Activated CD8-positive, alpha-beta memory T cell treated with anti-CD3 and anti-CD28 coated beads for 1 hour (primary cell): ENCODE data around the gene BMERB1.
"Not testable (repeated sequence)": the region's sequence is repeated elsewhere in the genome, so short reads cannot be mapped to it uniquely, and the experiment has no call there.

ENCODE experiments used
- DNase-seq, 2 donors: peaks; one replicate each; pipeline ENCODE4 v3.0.0-alpha.2; 2020; ENCODE audit warnings: low read depth in 1 of 2; ENCODE audit errors: extremely low read depth in 1 of 2

Gene BMERB1

DNA sequence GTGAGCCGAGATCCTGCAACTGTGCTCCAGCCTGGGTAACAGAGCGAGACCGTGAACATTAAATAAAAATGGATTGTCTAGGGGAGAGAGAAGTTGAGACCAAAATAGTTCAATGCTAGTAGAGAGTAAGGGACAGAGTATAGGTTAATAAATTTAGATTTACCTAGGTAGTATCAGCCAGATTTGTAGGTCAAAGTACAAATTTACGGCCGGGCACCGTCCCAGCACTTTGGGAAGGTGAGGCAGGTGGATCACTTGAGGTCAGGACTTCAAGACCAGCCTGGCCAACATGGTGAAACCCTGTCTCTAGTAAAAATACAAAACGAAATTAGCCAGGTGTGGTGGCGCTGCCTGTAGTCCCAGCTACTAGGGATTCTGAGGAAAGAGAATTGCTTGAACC is 12.2 kb upstream of the BMERB1 start:
- DNase-seq: no peak

DNA sequence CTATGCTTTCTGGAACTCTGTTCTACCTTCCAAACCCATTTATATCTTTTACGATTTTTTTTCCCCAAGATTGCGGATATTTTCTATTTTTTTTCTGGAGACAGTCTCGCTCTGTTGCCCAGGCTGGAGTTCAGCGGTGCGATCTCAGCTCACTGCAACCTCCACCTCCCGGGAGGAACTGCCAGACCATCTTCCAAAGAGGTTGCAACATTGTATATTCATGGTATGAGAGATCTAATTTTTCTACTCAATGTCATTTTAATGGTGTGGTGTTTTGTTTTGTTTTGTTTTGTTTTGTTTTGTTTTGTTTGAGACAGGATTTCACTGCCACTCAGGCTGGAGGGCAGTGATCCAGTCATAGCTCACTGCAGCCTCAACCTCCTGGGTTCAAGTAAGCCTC is 8.5 kb upstream of the BMERB1 start:
- no peak for DNase-seq

- DNase-seq: no peak
Observed at GRCh38 chr16:15426796-15427195, 7.6 kb upstream of the BMERB1 start.

DNA sequence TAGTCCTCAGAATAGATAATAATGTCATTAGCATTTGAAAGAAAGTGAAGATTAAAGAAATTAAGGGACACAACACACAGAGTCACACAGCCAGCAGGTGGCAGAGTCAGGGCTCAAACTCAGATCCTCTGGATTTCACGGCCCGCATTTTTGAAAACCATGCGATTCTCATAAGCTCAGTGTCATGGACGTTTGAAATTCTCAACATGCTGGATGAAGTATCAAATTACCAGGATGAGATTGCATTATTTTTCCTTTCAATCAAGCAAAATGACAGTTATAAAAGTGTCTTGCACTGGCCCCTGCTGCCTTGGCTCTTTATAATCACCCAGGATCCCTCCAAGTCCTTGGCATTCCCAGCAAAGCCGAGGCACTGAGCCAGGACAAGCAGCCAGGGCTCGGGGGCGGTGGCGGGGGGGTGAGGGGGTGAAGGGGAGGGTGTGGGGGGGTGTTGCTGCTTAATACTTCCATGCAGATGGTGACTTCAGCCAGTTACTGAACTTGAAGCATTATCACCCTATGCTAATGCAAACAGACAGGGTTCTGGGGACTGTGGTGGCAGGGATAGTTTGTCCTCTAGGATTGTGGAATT is 6.6 kb upstream of the BMERB1 start:
- DNase-seq: peak in 1 of 2 donors; percentile 35

- DNase-seq: not testable (repeated sequence)
Observed at GRCh38 chr16:15430884-15431283, 3.5 kb upstream of the BMERB1 start.

DNA sequence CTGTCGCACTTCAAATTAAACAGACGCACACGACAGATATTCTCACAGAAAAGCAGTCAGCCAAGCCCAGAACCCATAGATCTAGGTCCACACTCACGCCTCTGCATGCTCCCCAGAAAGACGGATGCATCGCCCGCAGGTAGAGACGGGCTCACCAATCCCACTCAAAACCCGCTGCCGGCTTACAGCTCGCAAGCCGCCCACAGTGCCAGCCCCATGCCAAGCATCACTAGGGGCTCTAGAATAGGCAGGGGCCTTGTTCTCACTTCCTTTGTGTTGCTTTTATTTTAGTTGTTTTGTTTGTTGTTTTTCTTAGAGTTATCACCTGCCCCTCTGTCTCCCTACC is 336 bp upstream of the BMERB1 start:
- no peak for DNase-seq

GRCh38 chr16:15435216-15435864 is 952 bp downstream of the BMERB1 start:
- no peak for DNase-seq

DNA sequence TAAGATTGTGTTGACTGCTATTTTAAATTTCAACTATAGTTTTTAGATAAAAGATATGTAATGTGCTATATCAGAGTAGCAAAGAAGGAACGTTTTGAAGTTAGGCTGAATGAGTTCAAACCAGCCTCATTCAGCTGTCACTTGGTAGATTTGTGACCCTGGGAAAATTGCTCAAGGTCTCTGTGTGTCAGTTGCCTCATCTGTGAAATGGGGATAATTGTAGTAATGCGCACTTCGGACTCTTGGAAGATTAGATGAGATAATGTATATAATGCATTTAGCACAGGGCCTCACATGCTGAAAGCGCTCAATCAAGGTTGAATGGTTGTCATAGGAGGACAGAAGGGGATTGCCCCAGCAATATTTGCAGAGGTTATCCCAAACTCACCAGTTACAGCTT is 4.7 kb downstream of the BMERB1 start:
- DNase-seq: no peak

DNA sequence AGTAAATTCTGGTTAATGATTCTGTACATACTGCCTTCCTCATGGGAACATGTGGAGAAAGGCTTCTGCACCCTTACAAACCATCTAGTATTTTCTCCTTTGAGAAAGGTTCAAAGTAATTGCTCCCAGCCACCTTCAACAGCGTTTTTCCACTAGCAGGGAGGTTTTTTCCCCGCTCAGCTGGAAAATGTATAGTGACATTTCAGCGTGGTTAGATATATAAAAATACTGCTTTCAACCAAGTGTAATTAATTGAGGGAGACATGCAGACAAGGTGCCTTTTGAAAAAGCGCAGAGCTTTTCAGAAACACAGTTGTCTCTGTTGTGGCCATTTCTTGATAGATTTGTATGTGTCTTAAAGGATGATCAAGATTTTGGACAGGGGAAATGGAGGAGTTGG is 5.1 kb downstream of the BMERB1 start:
- no peak for DNase-seq

DNA sequence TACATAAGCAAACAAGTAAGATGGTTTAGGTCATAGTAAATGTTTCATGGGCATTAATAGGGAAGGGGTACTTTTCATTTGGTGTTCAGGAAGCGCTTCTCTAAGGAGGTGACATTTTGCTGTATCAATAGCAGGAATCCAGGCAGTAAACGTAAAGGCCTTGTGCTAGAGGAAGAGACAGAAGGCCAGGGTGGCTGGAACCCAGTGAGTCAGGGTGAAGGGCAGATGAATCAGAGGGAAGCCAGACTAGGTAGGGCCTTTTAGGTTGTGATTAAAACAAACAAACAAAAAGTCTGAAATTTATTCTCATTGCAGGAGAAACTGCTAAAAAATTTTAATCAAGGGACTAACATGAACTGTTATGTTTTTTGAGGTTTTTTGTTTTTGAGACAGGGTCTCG is 6.5 kb downstream of the BMERB1 start:
- DNase-seq: no peak

DNA sequence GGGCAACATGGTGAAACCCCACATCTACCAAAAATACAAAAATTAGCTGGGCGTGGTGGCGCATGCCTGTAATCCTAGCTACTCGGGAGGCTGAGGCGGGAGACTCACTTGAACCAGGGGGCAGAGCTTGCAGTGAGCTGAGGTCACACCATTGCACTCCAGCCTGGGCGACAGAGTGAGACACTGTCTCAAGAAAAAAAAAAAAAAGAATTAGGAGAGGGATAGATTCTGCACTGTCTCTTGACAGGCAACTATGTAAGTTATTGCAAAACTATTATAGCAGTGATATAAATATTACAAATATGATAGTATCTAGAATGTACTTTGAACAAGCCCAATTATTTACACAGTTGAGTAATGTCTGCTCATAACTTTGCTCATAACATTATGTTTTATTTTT is 7.8 kb downstream of the BMERB1 start:
- not testable (repeated sequence) for DNase-seq

DNA sequence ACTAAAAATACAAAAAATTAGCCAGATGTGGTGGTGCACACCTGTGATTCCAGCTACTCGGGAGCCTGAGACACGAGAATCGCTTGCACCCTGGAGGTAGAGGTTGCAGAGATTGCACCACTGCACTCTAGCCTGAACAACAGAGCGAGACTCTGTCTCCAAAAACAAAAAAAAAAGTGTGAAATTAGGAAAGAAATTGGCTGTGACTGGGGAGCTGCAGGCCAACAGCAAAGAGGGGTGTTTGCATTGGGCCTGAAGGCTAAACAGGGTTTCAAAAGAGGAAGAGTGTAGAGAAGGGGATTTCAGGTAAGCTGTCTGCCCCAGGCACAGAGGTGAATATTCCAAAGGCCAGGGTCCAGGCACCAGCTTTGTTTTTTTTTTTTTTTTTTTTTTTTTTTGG is 9.4 kb downstream of the BMERB1 start:
- no peak for DNase-seq

DNA sequence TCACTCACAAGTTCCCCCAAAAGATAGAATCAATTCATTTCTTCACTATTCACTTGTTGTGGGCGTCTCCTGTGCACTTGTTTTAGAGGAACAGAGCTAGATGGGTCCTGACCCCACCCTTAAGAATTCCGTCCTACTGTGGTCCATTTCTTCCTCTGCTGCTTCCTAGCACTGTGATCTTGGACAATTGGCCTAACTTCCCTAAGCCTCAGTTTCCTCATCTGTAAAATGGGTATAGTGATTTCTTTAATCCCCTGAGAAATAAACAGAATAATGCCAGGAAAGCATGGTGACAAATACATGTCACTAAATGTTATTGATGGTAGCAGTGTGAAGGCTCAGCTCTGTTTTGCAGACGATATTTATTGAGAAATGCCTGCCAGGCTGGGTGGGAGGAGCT is 9.9 kb downstream of the BMERB1 start:
- DNase-seq: no peak

DNA sequence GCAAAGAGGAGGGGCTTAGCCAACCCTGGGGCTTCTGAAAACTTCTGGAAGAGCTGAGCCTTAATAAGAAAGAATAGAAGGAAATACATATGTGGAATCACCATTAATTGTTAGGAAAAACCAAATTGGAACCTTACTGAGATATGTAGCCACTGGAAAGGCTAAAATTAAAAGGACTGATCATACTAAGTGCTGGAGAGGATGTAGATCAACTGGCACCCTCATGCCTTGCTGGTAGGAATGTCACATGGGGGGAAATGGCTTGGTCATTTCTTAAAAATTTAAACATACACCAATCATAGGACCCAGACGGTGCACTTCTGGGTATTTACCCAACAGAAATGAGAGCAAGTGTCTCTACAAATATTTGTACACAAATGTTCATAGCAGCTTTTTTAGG is 11.1 kb downstream of the BMERB1 start:
- no peak for DNase-seq

DNA sequence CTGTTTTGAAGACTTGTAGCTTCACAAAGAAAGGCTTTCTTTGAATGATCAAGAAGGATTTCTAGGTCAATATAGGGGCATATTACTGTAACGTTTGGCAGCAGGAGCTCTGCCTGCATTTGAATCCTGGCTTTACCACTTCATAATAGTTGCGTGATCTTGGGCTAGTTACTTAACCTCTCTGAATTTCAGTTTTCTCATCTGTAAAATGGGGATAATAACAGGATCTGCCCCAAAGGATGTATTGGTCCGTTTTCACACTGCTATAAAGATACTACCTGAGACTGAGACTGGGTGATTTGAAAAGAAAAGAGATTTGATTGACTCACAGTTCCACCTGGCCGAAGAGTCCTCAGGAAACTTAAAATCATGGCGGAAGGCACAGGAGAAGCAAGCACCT is 12.5 kb downstream of the BMERB1 start:
- no peak for DNase-seq

DNA sequence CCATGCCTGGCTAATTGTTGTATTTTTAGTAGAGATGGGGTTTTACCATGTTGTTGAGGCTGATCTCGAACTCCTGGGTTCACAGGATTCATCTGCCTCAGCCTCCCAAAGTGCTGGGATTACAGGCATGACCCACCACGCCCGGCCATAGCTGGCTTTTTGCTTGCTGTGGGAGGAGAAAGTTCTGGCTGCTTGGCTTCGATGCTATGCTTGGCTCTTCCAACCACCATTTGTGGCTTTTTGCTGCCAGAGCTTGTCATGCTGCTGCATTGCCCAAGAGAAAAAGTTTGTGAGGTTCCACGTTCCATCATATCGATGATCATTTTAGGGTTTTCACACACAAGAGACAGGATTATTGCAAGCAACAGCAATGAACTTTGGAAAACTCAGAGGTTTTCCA is 16.2 kb downstream of the BMERB1 start:
- DNase-seq: no peak

DNA sequence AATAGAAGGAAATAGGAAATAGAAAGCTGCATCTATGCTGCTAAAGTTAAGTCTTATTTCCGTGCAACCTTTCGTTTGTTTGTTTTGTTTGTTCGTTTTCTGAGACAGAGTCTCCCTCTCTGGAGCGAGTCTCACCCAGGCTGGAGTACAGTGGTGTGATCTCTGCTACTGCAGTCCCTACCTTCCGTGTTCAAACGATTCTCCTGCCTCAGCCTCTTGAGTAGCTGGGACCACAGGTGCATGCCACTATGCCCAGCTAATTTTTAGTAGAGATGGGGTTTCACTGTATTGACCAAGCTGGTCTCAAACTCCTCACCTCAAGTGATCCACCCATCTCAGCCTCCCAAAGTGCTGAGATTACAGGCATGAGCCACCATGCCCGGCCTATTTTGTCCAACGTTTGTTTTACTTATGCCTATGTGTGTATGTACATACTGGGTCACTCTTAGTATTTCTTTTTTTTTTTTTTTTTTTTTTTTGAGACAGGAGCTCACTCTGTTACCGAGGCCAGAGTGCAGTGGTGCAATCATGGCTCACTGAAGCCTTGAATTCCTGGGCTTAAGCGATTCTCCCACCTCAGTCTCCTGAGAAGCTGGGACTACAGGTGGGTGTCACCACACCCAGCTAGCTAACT is 16.8 kb downstream of the BMERB1 start:
- DNase-seq: no peak

- no peak for DNase-seq
Observed at GRCh38 chr16:15452246-15452855, 18.0 kb downstream of the BMERB1 start.

DNA sequence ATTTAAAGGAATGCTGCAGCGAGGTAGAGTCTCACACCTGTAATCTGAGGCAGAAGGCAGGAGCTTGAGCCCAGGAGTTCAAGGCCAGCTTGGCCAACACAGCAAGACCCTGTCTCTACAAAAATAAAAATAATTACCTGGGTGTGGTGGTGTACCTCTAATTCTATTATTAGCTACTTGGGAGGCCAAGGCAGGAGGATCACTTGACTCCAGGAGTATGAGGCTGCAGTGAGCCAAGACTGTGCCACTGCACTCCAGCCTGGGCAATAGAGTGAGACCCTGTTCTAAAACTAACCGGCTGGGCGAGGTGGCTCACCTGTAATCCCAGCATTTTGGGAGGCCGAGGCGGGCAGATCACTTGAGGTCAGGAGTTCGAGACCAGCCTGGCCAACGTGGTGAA is 18.9 kb downstream of the BMERB1 start:
- DNase-seq: not testable (repeated sequence)

- not testable (repeated sequence) for DNase-seq
Observed at GRCh38 chr16:15454933-15455332, 20.5 kb downstream of the BMERB1 start.

- DNase-seq: no peak
Observed at GRCh38 chr16:15457400-15457799, 23.0 kb downstream of the BMERB1 start.

DNA sequence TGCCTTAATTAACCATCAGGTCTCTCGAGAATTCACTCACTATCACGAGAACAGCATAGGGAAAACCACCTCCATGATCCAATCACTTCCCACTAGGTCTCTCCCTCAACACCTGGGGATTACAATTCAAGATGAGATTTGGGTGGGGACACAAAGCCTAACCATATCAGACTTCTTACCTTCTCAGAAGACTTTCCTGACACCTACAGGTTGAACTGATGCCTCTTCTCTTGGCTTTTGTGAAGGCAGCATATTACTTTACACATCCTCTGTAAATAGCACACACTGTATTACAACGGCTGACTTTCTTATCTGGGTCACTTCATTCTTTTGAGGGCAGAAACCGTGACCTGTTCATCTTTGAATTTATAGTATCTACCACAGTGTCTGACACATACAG is 23.6 kb downstream of the BMERB1 start:
- no peak for DNase-seq
